Measurements from ENCODE around the gene LRRC71.

LRRC71 gene

DNA sequence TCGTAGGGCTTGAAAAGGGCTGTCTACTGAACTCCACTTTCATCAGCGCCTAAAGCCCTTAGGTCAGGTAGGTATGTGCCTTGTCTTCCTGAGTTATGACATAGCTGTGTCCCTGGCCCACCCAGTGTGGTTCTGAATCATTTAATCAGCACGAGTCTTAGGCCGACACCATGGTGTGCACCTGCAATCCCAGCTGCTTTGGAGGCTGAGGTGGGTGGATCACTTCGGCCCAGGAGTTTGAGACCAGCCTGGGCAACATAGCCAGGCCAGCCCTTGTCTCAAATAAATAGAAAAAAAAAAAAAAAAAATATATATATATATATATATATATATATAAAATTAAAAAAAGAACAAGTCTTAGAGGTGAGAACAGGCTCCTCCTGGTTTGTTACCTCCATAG is 15.8 kb downstream of the LRRC71 start:
- Mint-ChIP-seq H3K36me3 (ENCODE audit: low read depth) (peaks cover 51% of the 10 kb centered on the region), H3K9me3 (no peaks in the 10 kb centered on the region), H3K27me3 (ENCODE audit: low read depth, poor library complexity) (peaks cover 9% of the 10 kb centered on the region)

GRCh38 chr1:156936721-156937220 is 16.3 kb downstream of the LRRC71 start:
- peaks cover 53% of the 10 kb centered on the region for H3K36me3 Mint-ChIP-seq (ENCODE audit: low read depth)
- no peak for TF ChIP-seq CTCF (IDR thresholded peaks at IDR 0.05)
- H3K4me3 Mint-ChIP-seq = no peak overlapping the region
- peaks cover 43% of the 10 kb centered on the region for H3K4me1 Mint-ChIP-seq
- H3K9me3 Mint-ChIP-seq = no peaks in the 10 kb centered on the region
- DNase-seq = no peak
- peak overlapping the region; percentile 64 for H3K27ac Mint-ChIP-seq
- peaks cover 8% of the 10 kb centered on the region for H3K27me3 Mint-ChIP-seq (ENCODE audit: low read depth, poor library complexity)

More for the DNA sequence above, 15.8 kb downstream of the LRRC71 start:
- no peak for DNase-seq
- Mint-ChIP-seq H3K27ac (peak overlapping the region; percentile 95), H3K4me3 (no peak overlapping the region), H3K4me1 (peaks cover 41% of the 10 kb centered on the region)
- TF ChIP-seq CTCF (IDR thresholded peaks at IDR 0.05) = no peak

DNA sequence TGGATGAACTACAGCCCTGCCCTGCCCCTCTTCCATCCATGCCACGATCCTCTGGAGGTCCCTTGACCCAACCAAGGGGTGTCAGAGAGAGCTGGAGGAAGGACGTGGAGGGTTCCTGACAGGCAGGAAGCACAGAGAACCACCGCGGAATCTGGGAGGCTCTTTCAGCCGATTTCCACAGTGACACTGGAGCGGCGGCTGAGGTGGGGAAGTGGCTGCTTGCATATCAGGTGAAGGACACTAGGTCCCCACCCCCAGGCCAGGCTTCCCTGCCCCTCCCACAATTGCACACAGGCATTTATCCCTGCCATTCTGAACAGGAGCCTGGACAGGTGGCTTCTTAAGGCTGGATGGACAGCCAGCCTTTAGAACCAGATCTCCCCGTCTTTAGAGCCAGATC is 17.5 kb downstream of the LRRC71 start:
- H3K9me3 Mint-ChIP-seq = no peaks in the 10 kb centered on the region
- H3K27me3 Mint-ChIP-seq (ENCODE audit: low read depth, poor library complexity) = no peaks in the 10 kb centered on the region
- no peak for DNase-seq
- no peak for TF ChIP-seq CTCF (IDR thresholded peaks at IDR 0.05)
- H3K27ac Mint-ChIP-seq = peak overlapping the region; percentile 64
- H3K4me1 Mint-ChIP-seq = peaks cover 43% of the 10 kb centered on the region
- H3K36me3 Mint-ChIP-seq (ENCODE audit: low read depth) = peaks cover 65% of the 10 kb centered on the region
- no peak overlapping the region for H3K4me3 Mint-ChIP-seq

- Mint-ChIP-seq H3K36me3 (ENCODE audit: low read depth) (peaks cover 72% of the 10 kb centered on the region), H3K9me3 (no peaks in the 10 kb centered on the region), H3K4me1 (peaks cover 43% of the 10 kb centered on the region), H3K4me3 (no peak overlapping the region), H3K27ac (peak overlapping the region; percentile 91), H3K27me3 (ENCODE audit: low read depth, poor library complexity) (no peaks in the 10 kb centered on the region)
- no peak for TF ChIP-seq CTCF (IDR thresholded peaks at IDR 0.05)
- DNase-seq = no peak
Measured at GRCh38 chr1:156938813-156939212, 18.4 kb downstream of the LRRC71 start.

- peaks cover 72% of the 10 kb centered on the region for H3K36me3 Mint-ChIP-seq (ENCODE audit: low read depth)
- no peak for TF ChIP-seq CTCF (IDR thresholded peaks at IDR 0.05)
- peaks cover 43% of the 10 kb centered on the region for H3K4me1 Mint-ChIP-seq
- DNase-seq = no peak
- H3K9me3 Mint-ChIP-seq = no peaks in the 10 kb centered on the region
- H3K4me3 Mint-ChIP-seq = no peak overlapping the region
- no peaks in the 10 kb centered on the region for H3K27me3 Mint-ChIP-seq (ENCODE audit: low read depth, poor library complexity)
- no peak overlapping the region for H3K27ac Mint-ChIP-seq
Measured at GRCh38 chr1:156939786-156940334, 19.4 kb downstream of the LRRC71 start.

- H3K27ac Mint-ChIP-seq = no peak overlapping the region
- H3K36me3 Mint-ChIP-seq (ENCODE audit: low read depth) = peaks cover 82% of the 10 kb centered on the region
- DNase-seq = no peak
- peaks cover 27% of the 10 kb centered on the region for H3K4me1 Mint-ChIP-seq
- H3K9me3 Mint-ChIP-seq = no peaks in the 10 kb centered on the region
- no peak overlapping the region for H3K4me3 Mint-ChIP-seq
- no peak for TF ChIP-seq CTCF (IDR thresholded peaks at IDR 0.05)
- H3K27me3 Mint-ChIP-seq (ENCODE audit: low read depth, poor library complexity) = no peaks in the 10 kb centered on the region
Measured at GRCh38 chr1:156941675-156942074, 21.2 kb downstream of the LRRC71 start.
